Astrocyte (in vitro differentiated cells and primary cell): ENCODE data around the gene FABP3.

Experiments used
- EZH2 ChIP-seq: IDR thresholded peaks from 2 replicates; pipeline ENCODE4 v1.6.1; 2012; ENCODE audit warnings: mild to moderate bottlenecking, low read length, inconsistent platforms; ENCODE audit not compliant: insufficient read depth
- TF ChIP-seq, protein P1 (sequence below): IDR thresholded peaks from 2 replicates; pipeline ENCODE4 v1.5.1; 2011; ENCODE audit warnings: low read depth, mild to moderate bottlenecking, inconsistent platforms, low read length, moderate library complexity; ENCODE audit not compliant: insufficient read depth

DNA sequence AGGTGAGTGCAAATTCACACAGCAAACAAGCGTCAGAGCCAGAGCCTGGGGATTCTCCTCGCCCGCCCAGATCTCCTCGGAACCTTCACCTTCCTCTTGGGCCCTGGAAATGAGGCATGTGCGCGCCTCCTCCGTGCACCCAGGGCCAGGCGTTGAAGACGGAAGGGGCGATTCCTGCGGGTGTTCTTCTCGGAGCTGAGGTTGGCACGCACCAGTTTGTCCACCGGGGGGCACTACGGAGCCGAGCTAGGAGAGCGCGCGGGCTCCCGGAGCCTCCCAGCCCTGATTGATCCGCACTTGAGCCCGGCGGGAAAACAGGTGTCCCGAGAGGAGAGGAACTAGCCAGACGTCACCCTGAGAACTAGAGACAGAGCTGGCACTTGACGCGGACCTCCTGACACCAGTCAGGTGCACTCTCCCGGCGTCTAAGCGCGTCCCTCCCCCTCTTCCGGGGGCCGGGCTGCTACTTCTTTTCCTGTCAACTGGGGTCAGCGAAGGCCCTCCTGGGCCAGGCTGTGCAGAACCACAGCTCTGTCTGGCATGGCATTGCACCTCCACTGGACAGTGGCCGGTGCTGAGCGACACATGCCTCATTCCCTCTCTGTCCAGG, 21.8 kb upstream of the FABP3 start:
- no peak for TF ChIP-seq EZH2
- TF ChIP-seq, protein P1, sequence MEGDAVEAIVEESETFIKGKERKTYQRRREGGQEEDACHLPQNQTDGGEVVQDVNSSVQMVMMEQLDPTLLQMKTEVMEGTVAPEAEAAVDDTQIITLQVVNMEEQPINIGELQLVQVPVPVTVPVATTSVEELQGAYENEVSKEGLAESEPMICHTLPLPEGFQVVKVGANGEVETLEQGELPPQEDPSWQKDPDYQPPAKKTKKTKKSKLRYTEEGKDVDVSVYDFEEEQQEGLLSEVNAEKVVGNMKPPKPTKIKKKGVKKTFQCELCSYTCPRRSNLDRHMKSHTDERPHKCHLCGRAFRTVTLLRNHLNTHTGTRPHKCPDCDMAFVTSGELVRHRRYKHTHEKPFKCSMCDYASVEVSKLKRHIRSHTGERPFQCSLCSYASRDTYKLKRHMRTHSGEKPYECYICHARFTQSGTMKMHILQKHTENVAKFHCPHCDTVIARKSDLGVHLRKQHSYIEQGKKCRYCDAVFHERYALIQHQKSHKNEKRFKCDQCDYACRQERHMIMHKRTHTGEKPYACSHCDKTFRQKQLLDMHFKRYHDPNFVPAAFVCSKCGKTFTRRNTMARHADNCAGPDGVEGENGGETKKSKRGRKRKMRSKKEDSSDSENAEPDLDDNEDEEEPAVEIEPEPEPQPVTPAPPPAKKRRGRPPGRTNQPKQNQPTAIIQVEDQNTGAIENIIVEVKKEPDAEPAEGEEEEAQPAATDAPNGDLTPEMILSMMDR, result peak; percentile 64
